Activated T-cell treated with anti-CD3 and anti-CD28 coated beads, Interleukin-2, amount 50 U/mL, for 48 hours (primary cell): ENCODE measurements around the gene TGFBR3L.
"Not testable (repeated sequence)": the region's sequence is repeated elsewhere in the genome, so short reads cannot be mapped to it uniquely, and the experiment has no call there.

Source experiments
- DNase-seq, 2 experiments: peaks; one replicate each; pipeline ENCODE4 v3.0.0-alpha.2; 2020

The TGFBR3L gene

DNA sequence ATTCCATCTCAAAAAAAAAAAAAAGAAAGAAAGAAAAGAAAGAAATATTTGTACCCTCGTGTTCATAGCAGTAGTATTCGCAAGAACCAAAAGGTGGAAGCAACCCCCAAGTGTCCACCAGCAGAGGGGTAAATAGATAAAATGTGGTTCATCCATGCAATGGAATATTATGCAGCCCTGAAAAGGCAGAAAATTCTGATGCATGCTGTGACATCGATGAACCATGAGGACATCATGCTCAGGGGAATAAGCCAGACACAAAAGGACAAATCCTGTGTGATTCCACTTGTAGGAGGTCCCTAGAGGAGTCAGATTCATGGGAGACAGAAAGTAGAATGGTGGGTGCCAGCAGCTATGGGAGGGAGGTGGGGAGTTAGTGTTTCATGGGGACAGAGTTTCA is 32.7 kb upstream of the TGFBR3L start:
- DNase-seq, result no peak

DNA sequence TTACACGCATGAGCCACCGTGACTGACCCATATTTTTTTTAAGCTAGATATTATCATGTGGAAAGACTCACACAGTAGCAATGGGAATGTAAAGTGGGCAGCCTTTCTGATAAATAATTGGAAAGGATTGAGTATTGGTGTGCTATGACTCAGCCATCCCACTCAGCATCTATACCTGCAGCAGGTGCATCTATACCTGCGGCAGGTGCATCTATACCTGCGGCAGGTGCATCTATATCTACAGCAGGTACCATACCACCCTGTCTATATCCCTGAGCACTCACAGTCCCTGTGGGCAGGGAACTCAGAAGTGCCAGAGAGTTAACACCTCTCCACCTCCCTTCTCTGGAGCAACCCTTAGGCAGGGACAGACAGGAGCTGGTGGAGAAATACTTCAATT is 31.5 kb upstream of the TGFBR3L start:
- DNase-seq, result no peak

DNA sequence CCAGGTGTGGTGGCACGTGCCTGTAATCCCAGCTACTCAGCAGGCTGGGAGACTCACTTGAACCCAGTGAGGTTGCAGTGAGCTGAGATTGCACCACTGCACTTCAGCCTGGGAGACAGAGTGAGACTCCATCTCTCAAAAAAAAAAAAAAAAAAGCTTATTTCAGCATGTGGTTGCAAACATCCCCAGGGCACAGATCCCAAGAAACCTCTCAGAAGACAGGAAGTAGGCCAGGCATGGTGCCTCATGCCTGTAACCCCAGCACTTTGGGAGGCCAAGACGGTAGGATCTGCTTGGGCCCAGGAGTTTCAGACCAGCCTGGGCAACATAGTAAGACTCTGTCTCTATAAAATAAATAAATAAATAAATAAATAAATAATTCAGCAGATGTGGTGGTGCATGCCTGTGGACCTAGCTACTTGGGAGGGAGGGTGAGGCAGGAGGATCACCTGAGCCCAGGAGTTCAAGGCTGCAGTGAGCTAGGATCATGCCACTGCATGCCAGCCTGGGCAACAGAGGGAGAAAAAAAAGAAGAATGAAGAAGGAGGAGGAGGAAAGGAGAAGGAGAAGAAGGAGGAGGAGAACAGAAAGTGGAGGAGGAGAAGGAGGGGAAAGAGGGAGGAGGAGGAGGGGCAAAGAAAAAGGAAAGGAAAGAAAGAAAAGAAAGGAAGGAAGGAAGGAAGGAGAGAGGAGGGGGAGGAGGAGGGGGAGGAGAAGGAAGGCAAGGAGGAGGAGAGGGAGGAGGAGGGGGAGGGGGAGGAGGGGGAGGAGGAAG is 30.6 kb upstream of the TGFBR3L start:
- DNase-seq, result no peak

DNA sequence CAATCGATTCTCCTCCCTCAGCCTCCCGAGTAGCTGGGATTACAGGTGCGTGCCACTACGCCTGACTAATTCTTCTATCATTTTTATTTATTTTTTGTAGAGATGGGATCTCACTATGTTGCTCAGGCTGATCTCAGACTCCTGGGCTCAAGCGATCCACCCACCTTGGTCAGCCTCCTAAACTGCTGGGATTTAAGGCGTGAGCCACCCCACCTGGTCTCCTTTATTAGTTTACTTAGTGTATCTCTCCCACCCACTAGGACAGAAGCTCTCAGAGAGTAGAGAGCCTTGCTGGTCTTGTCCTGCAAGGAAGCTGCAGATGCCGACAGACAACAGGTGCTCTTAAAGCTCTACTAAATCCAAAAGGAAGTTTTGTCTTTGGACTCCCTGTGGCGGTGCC is 28.8 kb upstream of the TGFBR3L start:
- DNase-seq, result no peak

DNA sequence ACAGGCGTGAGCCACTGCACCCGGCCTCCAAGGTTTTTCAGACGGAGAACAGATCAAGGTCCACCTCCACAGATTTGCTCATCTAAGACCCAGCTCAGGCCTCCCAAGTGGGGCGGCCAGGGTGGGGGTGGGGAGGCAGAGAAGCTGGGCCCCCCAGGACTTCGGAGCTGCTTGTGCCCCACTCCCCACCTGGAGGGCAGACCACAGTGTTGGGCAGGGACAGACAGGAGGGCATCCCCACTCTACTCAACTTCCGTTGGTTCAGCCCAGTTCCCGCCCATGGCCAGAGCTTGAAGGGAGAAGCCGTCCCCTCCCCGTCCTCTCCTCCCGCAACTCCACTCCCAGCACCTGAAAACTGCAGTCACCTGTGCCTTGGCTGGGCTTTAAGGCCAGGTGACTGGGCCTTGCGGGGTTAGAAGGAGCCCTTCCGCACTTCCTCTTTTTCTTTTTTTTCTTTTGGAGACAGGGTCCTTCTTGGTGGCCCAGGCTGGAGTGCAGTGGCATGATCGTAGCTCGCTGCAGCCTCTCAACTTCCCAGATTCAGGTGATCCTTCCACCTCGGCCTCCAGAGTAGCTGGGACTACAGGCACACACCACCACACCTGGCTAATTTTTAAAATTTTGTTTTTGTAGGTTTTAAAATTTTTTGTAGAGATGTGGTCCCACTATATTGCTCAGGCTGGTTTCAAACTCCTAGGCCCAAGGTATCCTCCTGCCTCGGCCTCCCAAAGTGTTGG is 27.1 kb upstream of the TGFBR3L start:
- DNase-seq, result no peak

DNA sequence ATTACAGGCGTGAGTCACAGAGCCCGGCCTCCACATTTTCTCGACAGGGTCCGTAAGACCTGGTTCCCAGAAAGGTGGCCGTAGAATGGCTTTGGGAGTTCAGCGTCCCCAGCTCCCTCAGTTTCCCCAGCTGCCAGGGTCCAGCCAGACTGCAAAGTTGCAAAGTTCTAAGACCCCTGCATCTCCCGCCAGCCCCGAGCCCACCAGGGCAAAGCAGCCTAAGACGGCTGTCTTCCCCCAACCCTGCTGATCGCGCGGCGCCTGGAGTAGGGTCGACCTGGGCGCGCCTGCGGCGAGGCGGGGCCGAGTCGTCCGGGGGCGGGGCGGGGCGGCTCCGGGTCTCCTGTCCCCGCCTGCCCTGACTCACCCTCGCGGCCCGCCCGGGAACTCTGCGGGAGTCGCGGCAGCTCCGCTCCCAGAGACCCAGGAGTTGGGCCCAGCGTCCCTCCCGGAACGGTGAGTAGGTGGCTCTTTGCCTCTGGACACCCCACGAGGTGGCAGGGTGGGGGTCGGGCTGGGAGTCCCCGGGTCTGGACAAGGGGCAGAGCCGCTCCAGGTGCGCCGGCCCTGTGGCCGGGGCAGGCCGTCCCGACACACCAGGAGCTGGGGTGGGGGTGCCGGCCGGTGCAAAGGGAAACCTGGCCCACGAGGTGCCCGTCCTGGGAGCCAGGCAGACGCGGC is 26.3 kb upstream of the TGFBR3L start, which contains the start of gene LRRC8E:
LRRC8E (plus strand) TSS at position 366 of the 681 bp plus-strand sequence. CDS start 7,094 bp downstream, outside the sequence.
- peak; percentile 58 to 72 for DNase-seq

DNA sequence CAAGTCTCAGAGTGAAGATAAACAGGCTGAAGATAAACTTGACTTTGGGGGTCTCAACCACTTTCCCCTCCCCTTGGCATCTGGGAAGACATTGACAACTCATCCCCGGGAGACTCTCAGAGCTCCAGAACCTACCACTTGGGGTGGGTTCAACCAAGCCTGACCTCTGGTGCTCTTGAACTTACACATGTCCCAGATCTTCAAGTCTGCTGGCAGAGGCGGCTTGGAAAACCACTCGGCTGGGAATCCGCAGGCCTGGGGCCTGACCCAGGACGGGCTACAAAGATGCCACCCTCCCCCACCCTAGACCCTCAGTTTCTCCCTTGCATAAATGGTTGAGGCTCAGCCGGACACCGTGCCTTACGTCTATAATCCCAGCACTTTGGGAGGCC is 25.8 kb upstream of the TGFBR3L start:
- DNase-seq, result no peak

DNA sequence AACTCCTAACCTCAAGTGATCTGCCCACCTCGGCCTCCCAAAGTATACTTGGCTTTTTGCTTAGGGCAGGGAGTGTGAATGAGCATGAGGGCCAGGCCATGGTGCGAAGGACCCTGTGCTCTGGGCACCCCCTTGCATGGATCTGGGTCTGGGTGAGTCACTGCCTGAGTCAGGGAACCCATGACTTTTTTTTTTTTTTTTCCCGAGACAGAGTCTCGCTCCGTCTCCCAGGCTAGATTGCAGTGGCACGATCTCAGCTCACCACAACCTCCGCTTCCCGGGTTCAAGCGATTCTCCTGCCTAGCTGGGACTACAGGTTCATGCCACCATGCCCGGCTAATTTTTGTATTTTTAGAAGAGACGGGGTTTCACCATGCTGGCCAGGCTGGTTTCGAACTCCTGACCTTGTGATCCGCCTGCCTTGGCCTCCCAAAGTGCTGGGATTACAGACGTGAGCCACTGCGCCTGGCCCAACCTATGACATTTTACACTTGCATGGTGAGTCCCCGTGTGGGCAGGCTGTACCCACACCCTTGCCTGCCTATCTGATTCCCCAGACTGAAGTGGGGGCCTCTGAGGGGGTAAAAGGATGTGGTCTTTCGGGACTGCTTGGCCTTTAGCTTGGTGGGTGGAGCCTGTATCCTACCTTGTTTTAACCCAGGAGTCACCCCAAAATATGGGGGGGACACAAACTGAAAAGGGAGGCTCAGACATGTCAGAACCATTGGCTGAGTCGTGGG is 21.1 kb upstream of the TGFBR3L start:
- DNase-seq, result not testable (repeated sequence)

DNA sequence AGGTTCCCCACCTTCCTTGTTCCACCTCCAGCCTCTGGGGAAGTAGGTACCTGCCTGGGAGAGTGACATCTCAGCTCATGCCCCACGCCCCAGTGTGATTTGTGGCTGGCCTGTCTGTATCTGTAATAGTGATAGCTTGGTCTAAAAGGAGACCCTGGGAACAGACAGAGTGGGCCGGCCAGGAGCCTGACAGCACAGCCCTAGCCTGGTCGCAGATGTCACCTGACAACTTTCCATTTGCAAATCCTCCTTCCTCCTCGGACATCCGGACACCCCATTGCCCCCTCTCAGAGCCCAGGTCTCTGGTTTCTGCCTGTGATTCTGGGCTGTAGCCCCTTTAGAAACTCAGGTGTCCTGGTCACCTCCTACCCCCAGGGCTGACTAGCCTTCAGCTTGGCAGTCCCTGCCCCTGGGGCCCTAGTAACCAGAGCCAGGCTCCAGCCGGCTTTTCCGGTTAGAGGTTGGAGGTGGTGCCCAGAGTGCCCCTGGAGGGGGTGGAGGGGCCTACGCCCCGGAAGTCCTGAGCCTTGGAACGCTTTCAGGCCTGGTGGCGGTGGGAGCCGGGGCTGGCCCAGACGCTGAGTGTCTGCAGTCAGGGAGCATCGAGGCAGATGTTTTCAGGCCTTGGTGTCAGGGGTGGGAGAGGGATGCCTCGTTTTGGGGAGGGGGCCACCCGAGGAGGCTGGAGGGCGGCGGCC is 19.9 kb upstream of the TGFBR3L start:
- no peak for DNase-seq

DNA sequence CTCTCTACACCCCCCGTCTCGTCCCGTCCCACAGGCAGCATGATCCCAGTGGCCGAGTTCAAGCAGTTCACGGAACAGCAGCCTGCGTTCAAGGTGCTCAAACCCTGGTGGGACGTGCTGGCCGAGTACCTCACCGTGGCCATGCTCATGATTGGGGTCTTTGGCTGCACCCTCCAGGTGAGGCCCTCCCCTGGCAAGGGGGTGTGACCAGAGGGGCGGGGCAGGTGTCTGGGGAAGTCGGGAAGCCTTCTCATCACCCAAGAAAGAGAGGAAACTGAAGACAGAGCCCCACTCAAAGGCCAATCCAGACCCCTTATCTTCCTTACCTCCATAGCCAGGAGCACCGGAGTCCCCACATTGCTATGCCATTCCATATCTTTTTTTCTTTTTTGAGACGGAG is 19.1 kb upstream of the TGFBR3L start:
- DNase-seq, result no peak

DNA sequence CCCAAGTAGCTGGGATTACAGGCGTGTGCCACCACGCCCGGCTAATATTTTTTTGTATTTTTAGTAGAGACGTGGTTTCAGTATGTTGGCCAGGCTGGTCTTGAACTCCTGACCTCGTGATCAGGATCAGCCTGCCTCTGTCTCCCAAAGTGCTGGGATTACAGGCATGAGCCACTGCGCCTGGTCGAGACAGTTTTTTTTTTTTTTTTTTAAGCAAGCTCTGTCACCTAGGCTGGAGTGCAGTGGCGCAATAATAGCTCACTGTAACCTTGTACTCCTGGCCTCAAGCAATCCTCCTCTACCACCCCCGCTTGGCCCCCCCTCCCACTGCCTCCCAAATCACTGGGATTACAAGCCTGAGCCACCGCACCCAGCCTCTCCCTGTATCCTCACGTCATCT is 17.3 kb upstream of the TGFBR3L start:
- DNase-seq, result no peak

DNA sequence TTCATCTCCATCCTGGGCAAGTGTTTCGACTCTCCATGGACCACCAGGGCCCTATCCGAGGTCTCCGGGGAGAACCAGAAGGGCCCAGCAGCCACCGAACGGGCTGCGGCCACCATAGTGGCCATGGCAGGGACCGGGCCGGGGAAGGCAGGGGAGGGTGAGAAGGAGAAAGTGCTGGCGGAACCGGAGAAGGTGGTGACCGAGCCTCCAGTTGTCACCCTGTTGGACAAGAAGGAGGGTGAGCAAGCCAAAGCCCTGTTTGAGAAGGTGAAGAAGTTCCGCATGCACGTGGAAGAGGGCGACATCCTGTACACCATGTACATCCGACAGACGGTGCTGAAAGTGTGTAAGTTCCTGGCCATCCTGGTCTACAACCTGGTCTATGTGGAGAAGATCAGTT is 15.7 kb upstream of the TGFBR3L start:
- no peak for DNase-seq

DNA sequence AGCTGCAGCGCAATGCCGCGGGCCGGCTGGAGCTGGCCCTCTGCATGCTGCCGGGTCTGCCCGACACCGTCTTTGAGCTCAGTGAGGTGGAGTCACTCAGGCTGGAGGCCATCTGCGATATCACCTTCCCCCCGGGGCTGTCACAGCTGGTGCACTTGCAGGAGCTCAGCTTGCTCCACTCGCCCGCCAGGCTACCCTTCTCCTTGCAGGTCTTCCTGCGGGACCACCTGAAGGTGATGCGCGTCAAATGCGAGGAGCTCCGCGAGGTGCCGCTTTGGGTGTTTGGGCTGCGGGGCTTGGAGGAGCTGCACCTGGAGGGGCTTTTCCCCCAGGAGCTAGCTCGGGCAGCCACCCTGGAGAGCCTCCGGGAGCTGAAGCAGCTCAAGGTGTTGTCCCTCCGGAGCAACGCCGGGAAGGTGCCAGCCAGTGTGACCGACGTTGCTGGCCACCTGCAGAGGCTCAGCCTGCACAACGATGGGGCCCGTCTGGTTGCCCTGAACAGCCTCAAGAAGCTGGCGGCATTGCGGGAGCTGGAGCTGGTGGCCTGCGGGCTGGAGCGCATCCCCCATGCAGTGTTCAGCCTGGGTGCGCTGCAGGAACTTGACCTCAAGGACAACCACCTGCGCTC is 14.8 kb upstream of the TGFBR3L start:
- DNase-seq, result no peak

DNA sequence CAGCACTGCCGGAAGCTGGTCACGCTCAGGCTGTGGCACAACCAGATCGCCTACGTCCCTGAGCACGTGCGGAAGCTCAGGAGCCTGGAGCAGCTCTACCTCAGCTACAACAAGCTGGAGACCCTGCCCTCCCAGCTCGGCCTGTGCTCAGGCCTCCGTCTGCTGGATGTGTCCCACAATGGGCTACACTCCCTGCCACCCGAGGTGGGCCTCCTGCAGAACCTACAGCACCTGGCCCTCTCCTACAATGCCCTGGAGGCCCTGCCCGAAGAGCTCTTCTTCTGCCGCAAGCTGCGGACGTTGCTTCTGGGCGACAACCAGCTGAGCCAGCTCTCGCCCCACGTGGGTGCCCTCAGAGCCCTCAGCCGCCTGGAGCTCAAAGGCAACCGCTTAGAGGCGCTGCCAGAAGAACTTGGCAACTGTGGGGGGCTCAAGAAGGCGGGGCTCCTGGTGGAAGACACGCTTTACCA is 14.2 kb upstream of the TGFBR3L start:
- no peak for DNase-seq

DNA sequence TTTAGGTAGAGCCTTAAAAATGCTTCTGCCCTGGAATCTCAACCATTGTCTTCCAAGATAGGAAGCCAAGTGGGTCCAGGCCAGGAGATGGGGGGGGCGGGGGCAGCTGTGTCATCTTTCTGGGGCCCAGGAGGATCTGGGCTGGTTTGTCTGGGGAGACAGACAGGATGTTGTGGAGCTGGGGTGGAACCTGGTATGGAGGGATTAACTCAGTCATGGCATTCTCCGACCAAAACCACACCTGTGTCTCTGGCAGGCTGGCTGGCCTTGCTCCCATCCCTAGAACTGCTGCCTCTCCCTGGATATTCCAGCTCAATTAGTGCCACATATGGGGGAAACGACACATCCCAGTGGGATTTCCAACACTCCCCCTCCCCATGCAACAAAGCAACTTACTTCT is 13.7 kb upstream of the TGFBR3L start:
- DNase-seq, result no peak

DNA sequence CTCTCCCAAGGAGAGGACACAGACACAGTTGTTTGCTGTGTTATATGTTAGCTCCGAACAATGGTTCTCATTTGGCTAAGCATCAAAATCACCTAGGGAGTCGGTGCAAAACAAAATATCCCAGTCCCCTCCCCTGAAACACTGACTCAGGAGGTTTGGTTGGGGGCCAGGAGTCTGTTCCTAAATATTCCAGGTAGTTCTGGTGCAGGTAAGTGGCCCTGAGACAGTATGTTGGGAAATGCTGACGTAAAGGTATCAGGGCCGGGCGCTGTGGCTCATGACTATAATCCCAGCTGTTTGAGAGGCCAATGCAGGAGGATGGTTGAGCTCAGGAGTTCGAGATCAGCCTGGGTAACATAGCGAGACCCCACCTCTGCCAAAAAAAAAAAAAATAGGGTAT is 13.3 kb upstream of the TGFBR3L start:
- DNase-seq, result no peak

DNA sequence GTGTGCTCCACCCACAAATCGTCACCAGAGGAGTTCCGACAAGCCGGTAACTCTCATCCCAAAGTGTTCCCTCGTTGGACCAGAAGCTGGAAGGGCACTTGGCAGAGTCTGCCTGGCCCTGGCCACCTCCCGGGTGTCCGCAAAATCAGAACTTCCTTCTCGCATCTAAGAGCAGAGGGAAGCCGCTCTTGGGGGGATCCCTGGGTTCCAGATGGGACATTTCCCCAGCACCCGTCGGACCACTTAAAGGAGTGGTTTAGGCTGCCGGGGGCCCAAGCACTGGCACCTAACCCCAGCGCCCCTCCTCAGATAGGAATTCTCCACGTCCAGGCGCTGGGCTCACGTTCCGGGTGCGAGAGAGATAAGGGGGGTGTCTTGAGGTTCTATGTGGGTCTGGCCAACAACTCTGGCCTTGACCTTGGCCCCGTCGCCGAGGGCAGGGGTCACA is 11.8 kb upstream of the TGFBR3L start:
- DNase-seq, result peak in 1 of 2 experiments; percentile 34

DNA sequence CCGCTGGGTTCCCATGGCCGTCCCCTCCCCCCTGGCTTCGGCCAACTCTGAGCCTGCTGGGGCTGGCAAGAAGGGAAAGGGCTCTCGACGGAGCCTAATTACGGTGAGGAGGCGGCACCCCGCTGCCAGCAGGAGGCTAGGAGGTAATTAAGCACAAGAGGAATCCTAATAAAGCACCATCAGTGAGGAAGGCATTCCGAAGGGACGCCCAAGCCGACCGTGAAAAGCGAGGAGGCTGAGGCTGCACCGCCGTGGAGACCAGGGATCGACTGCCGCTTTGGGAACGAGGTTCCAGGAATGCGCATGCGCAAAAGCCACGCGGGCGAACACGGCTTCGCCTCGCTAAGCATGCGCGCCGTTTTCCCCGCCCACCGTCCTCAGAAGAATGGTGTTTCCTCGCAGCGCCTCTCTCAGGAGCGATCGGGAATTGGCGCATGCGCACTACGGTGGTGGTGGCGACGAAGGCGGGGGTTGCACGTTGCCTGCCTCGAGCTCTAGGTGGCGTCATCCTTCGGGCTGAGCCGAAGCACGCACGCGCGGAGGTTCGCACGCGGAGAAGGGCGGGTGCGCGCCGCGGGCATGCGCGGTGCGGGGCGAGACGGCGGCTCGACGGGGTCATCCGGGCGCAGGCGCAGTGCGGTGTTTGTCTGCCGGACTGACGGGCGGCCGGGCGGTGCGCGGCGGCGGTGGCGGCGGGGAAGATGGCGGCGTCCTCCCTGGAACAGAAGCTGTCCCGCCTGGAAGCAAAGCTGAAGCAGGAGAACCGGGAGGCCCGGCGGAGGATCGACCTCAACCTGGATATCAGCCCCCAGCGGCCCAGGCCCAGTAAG is 11.2 kb upstream of the TGFBR3L start, which contains the start of gene MAP2K7:
MAP2K7 (plus strand) TSS at position 634 of the 830 bp plus-strand sequence; CDS start at position 702, 68 bp downstream.
- peak; percentile 100 for DNase-seq

DNA sequence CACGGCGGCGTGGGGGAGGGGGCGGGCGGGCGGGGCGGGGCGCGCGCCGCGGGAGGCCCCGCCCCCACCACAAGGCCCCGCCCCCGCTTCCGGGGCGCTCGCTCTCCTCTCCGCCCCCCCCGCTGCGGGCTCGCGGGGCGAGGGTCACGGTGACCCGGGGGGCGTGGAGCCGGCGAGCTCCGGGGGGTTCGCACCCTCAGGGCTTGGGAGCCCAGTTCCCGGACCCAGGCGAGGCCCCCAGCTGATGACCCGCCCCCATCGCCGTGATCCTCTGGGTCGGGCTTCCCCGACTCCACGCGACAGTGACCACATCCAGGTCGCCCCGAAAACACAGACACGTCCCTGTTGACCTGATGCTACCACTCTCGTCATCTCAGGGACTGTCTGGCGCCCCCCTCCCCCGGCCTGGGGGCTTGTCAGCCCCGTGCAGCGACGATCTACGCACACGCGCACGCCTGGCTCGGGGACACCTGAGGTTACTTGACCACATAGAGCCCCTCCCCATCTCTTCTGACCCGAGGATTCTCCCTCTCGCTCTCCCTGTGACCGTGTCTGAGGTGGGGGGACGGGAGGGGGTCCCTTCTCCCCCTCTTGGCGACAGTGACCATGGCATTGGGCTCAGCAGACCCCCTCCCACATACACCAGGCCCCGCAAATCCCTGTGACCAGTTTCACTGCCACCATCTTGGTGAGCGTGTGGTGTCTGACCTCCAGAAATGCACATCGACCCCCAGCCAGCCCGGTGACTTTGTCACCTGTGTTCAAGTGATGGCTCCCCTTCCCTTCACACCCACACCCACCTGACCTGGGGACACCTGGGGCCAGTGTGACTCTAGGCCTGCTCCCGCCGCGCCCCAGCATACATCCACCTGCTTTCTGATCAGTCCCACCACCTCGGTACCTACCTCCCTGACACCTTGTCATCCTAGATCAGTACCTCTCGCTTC is 10.3 kb upstream of the TGFBR3L start:
- peak in 1 of 2 experiments; percentile 73 for DNase-seq
